ENCODE measurements around the gene OSR1.
"Not testable (repeated sequence)": the region's sequence is repeated elsewhere in the genome, so short reads cannot be mapped to it uniquely, and the experiment has no call there.

Gene OSR1

DNA sequence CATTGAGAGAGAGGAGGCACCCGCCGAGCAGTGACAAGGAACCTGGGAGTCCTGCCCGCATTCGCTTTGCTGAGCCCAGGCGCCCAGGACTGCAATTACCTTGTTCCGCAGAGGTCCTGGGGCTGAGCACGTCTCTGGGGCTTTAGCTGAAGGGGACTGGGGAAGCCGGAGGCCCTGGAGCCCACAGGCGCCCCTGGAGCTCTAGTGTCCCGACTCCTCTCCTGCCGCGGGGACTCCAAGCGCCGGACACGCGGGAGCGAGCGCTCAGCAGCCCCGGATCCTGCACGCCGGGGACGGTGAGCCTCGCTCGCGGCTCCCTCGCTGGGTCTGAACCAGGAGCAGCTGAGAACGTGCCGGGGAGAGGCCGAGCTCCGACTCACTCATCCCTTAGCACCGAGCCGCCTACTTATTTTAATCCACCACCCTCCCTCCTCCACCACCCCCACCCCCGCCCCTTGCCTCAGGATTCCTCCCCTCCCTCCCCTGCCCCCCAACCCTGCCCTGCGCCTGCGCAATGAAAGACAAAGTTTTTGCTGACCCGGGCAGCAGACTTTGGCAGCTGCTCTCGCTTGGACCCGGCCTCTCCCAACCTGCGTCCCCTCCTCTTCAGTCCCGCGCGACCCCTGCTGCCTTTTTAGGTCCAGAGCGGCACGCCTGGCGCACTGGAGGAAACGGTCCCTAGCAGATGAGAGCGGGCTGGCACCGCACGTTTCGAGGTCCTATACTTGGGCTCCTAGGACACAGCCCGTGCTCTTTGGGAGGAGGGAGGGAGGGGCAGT lies at the start of gene OSR1:
Gene OSR1 (minus strand): TSS at position 382 of the 779 bp plus-strand sequence. CDS start 4,818 bp downstream, outside the sequence.
- TF ChIP-seq, protein P1, sequence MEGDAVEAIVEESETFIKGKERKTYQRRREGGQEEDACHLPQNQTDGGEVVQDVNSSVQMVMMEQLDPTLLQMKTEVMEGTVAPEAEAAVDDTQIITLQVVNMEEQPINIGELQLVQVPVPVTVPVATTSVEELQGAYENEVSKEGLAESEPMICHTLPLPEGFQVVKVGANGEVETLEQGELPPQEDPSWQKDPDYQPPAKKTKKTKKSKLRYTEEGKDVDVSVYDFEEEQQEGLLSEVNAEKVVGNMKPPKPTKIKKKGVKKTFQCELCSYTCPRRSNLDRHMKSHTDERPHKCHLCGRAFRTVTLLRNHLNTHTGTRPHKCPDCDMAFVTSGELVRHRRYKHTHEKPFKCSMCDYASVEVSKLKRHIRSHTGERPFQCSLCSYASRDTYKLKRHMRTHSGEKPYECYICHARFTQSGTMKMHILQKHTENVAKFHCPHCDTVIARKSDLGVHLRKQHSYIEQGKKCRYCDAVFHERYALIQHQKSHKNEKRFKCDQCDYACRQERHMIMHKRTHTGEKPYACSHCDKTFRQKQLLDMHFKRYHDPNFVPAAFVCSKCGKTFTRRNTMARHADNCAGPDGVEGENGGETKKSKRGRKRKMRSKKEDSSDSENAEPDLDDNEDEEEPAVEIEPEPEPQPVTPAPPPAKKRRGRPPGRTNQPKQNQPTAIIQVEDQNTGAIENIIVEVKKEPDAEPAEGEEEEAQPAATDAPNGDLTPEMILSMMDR (conservative IDR thresholded peaks at IDR 0.05; ENCODE audit: low read depth, low read length) = no peak
- DNase-seq (ENCODE audit: low read depth) = peak; percentile 86
- peak within 1 kb of the TSS; percentile 76 for H3K4me3 ChIP-seq (ENCODE audit: low read depth, low read length)

DNA sequence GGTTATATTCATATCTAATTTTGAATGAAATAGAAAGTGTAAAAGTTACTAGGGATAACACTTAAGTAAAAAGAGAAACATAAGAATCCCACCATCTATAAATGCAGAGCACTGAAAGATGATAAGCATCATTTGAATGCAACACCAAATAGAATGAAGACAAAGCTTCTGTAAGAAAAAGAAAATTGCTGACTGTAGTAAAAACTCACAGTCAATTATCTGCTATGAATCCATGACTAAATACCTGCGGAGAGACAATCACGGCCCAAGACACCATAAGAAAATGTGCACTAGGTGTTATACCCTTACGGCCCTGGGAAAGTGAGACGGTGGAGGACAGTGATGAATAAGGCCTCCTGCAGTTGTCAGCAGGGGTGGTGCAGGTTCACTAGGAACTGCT lies 45.4 kb upstream of the OSR1 start:
- DNase-seq (ENCODE audit: low read depth) = no peak
- no peak overlapping the region for H3K4me3 ChIP-seq (ENCODE audit: low read depth, low read length)
- TF ChIP-seq, protein P1 (conservative IDR thresholded peaks at IDR 0.05; ENCODE audit: low read depth, low read length) = no peak

DNA sequence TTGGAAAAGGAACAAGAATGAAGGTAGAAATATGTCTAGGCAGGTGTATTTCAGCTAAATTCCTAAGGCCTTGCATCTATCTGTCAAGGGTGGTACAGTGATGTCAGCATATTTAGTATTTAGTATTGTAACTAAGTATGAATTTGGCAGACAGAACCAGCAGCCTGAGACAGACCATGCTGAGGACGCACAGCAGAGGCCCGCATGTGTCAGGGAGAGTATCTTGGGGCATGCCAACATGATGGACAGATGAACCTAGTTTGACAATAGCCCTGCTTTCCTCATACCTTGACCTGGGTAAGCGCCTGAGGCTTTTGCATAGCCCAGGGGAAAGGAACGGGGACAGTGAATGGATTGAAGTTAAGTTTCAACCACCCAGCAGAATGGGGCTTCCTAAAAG lies 33.8 kb upstream of the OSR1 start:
- DNase-seq (ENCODE audit: low read depth) = no peak
- no peak overlapping the region for H3K4me3 ChIP-seq (ENCODE audit: low read depth, low read length)
- TF ChIP-seq, protein P1 (conservative IDR thresholded peaks at IDR 0.05; ENCODE audit: low read depth, low read length) = no peak

DNA sequence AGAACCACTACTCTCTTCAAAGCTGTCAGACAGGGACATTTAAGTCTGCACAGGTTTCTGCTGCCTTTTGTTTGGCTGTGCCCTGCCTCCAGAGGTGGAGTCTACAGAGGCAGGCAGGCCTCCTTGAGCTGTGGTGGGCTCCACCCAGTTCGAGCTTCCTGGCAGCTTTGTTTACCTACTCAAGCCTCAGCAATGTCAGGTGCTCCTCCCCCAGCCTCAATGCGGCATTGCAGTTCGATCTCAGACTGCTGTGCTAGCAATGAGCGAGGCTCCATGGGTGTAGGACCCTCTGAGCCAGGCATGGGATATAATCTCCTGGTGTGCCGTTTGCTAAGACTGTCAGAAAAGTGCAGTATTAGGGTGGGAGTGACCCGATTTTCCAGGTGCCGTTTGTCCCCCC lies 31.0 kb upstream of the OSR1 start:
- H3K4me3 ChIP-seq (ENCODE audit: low read depth, low read length); DNase-seq (ENCODE audit: low read depth): not testable (repeated sequence)

DNA sequence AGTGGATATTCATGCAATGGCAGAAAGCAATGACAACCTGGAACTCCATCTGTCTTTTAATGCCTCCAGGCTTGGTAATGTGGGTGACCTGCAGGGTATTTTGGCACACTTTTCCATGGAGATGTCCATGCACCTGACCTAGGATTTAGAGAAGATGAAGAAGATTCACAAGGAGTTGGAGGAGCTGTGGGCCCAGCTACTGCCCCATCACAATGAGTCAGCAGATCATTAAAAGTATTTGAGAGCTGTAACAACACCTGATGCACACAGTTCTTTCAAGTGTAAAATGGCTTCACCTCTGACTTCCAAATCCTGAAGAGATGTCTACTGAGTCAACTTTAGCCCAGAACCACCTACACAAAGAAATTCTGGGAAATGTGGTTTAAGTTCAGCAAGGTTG lies 22.1 kb upstream of the OSR1 start:
- H3K4me3 ChIP-seq (ENCODE audit: low read depth, low read length) = no peak overlapping the region
- no peak for DNase-seq (ENCODE audit: low read depth)
- TF ChIP-seq, protein P1 (conservative IDR thresholded peaks at IDR 0.05; ENCODE audit: low read depth, low read length) = no peak

DNA sequence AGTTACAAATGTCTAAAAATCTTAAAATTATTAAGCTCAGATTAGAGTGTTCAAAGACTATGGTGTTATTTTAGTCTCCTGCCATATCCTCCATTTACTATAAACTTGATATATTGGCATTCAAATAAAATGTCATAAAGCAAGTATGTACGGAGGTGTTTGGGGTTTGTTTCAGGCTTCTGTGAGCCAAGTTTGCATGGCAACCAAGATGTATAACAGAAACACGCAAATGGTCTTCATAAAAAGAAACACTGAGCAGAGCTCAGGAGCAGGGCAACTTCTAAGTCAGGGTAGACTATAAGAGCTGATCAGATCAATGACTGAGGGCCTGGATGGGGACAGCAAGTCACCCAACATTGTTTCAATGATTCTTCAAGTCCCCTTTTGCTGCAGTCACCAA lies 20.5 kb upstream of the OSR1 start:
- TF ChIP-seq, protein P1 (conservative IDR thresholded peaks at IDR 0.05; ENCODE audit: low read depth, low read length) = no peak
- DNase-seq (ENCODE audit: low read depth) = no peak
- no peak overlapping the region for H3K4me3 ChIP-seq (ENCODE audit: low read depth, low read length)

DNA sequence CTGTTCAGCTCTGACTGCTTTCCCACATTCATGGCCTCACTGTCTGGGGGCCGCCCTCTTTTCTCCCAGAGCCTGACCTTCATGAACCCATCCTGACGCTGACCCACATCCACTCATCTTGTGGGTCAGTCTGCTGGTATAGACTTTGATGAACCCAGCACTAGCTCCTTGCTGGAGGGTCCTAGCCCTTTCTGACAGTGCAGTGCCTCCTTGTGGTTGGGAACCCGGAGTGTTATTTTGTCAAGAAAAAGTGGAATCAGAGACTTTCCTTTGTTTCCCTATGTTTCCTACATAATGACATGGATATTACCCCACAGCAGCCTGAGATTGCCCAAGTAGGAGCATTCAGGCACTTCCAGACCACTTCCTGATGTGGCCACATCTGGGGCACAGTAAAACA lies 19.3 kb upstream of the OSR1 start:
- DNase-seq (ENCODE audit: low read depth) = no peak
- no peak overlapping the region for H3K4me3 ChIP-seq (ENCODE audit: low read depth, low read length)
- TF ChIP-seq, protein P1 (conservative IDR thresholded peaks at IDR 0.05; ENCODE audit: low read depth, low read length) = no peak

All from choroid plexus epithelial cell (primary cell).